Peyer's patch (tissue), 4 donors: ENCODE data around the gene ZNF804B. TPM values are rescaled to one million over a fixed set of nuclear protein-coding genes. Genes with fewer than 3 reads are reported as not detected.

Experiments used
- DNase-seq, 3 donors: peaks; one replicate each; pipeline ENCODE4 v3.0.0-alpha.2; 2017 to 2019
- H3K27ac ChIP-seq, 4 donors: fragments of 200-600 bp; sonication (generic); one replicate each; pipeline ENCODE4 v1.5.1; 2016 to 2019
- H3K27me3 ChIP-seq, 2 donors: fragments of 200-600 bp; sonication (generic); one replicate each; pipeline ENCODE4 v1.5.1; 2019
- H3K36me3 ChIP-seq, 3 donors: fragments of 200-600 bp; sonication (generic); one replicate each; pipeline ENCODE4 v1.5.1; 2016 to 2019
- H3K4me1 ChIP-seq, 4 donors: fragments of 200-600 bp; sonication (generic); one replicate each; pipeline ENCODE4 v1.5.1; 2016 to 2019
- H3K4me3 ChIP-seq, 4 donors: fragments of 200-600 bp; sonication (generic); 1 replicate in 3 of 4; 2 replicates in 1 of 4; pipeline ENCODE4 v1.5.1; 2016 to 2019; ENCODE audit warnings: mild to moderate bottlenecking in 1 of 4
- H3K9me3 ChIP-seq, 4 donors: fragments of 200-600 bp; sonication (generic); one replicate each; pipeline ENCODE4 v1.5.1; 2016 to 2019; ENCODE audit warnings: mild to moderate bottlenecking in 1 of 4
- CTCF ChIP-seq, 6 experiments: fragments of 450-650 bp in 4 of 6; fragments of 200-600 bp in 2 of 6; sonication (generic) in 1 of 6; IDR thresholded peaks; one replicate each; pipeline ENCODE4 v1.5.1; 2017 to 2019; ENCODE audit warnings: antibody characterized with exemption in 6 of 6, mild to moderate bottlenecking in 3 of 6, moderate library complexity in 1 of 6
- POLR2A ChIP-seq, 2 donors: fragments of 450-650 bp; IDR thresholded peaks; one replicate each; pipeline ENCODE4 v1.5.1; 2017; ENCODE audit warnings: antibody characterized with exemption in 2 of 2, mild to moderate bottlenecking in 2 of 2, moderate library complexity in 2 of 2
- small RNA-seq, 2 donors: library from RNA; depleted of rRNA; stranded (forward); fragments of <200 nt; gene quantifications; one replicate each; pipeline ENCODE3, GENCODE V24; 2016
- total RNA-seq, 4 donors: library from RNA; depleted of rRNA; stranded (reverse); fragments of >200 nt; gene quantifications; one replicate each; pipeline ENCODE4 v1.1.0, GENCODE V29; 2016

ZNF804B gene
- total RNA-seq, 4 donors from 2014 or later, result not detected

- H3K36me3 ChIP-seq, result no peaks in the 10 kb centered on the region
- H3K27me3 ChIP-seq, result no peaks in the 10 kb centered on the region
- H3K9me3 ChIP-seq, result no peaks in the 10 kb centered on the region
- H3K4me1 ChIP-seq, result no peaks in the 10 kb centered on the region
- no peak for DNase-seq
- no peak overlapping the region for H3K4me3 ChIP-seq
- TF ChIP-seq POLR2A (IDR thresholded peaks at IDR 0.05) (no peak), CTCF (IDR thresholded peaks at IDR 0.05) (no peak)
- no peak overlapping the region for H3K27ac ChIP-seq
Observed at GRCh38 chr7:89336121-89336520, 576.6 kb downstream of the ZNF804B start.

GRCh38 chr7:89339748-89340147, 580.2 kb downstream of the ZNF804B start:
- no peaks in the 10 kb centered on the region for H3K27me3 ChIP-seq
- no peak overlapping the region for H3K27ac ChIP-seq
- H3K9me3 ChIP-seq, result no peaks in the 10 kb centered on the region
- H3K4me3 ChIP-seq, result no peak overlapping the region
- TF ChIP-seq CTCF (IDR thresholded peaks at IDR 0.05) (no peak), POLR2A (IDR thresholded peaks at IDR 0.05) (no peak)
- no peak for DNase-seq
- no peaks in the 10 kb centered on the region for H3K4me1 ChIP-seq
- no peaks in the 10 kb centered on the region for H3K36me3 ChIP-seq

GRCh38 chr7:89357121-89357520, 597.6 kb downstream of the ZNF804B start:
- Histone ChIP-seq H3K9me3 (no peaks in the 10 kb centered on the region), H3K4me1 (no peaks in the 10 kb centered on the region), H3K27me3 (no peaks in the 10 kb centered on the region), H3K4me3 (no peak overlapping the region), H3K27ac (no peak overlapping the region), H3K36me3 (no peaks in the 10 kb centered on the region)
- no peak for DNase-seq
- TF ChIP-seq CTCF (IDR thresholded peaks at IDR 0.05), result no peak
- TF ChIP-seq POLR2A (IDR thresholded peaks at IDR 0.05), result no peak

- H3K36me3 ChIP-seq, result no peaks in the 10 kb centered on the region
- no peak for TF ChIP-seq POLR2A (IDR thresholded peaks at IDR 0.05)
- no peak for TF ChIP-seq CTCF (IDR thresholded peaks at IDR 0.05)
- H3K9me3 ChIP-seq, result no peaks in the 10 kb centered on the region
- no peak overlapping the region for H3K4me3 ChIP-seq
- no peaks in the 10 kb centered on the region for H3K27me3 ChIP-seq
- no peak for DNase-seq
- no peak overlapping the region for H3K27ac ChIP-seq
- no peaks in the 10 kb centered on the region for H3K4me1 ChIP-seq
Observed at GRCh38 chr7:89377219-89377618, 617.7 kb downstream of the ZNF804B start.

GRCh38 chr7:89385411-89385810, 625.9 kb downstream of the ZNF804B start:
- Histone ChIP-seq H3K27ac (no peak overlapping the region), H3K27me3 (no peaks in the 10 kb centered on the region), H3K4me3 (no peak overlapping the region), H3K4me1 (no peaks in the 10 kb centered on the region), H3K9me3 (no peaks in the 10 kb centered on the region), H3K36me3 (no peaks in the 10 kb centered on the region)
- DNase-seq, result no peak
- TF ChIP-seq POLR2A (IDR thresholded peaks at IDR 0.05) (no peak), CTCF (IDR thresholded peaks at IDR 0.05) (no peak)

Small RNAs within 50 kb of the gene (small RNA-seq; reads per million reads assigned to genes)
- 0 reads per million in 2 donors for gene AC002127.1

Other genes starting within 250 kb of the ZNF804B start
- gene TEX47, start 36.0 kb downstream of the ZNF804B start, total RNA-seq, result not detected